H9 (cell line): ENCODE measurements around the gene TANC2. TPM values are rescaled to one million over a fixed set of nuclear protein-coding genes. Genes with fewer than 3 reads are reported as not detected.

Experiments
- DNase-seq: peaks from one replicate; pipeline ENCODE4 v3.0.0-alpha.2; 2017
- H2AFZ ChIP-seq: one replicate; pipeline ENCODE4 v1.6.1; 2013; ENCODE audit warnings: mild to moderate bottlenecking, low read length, control low read depth, moderate library complexity
- H2AK5ac ChIP-seq: 2 replicates; pipeline ENCODE4 v1.6.1; 2013; ENCODE audit warnings: low read length, control low read depth, mixed read lengths; ENCODE audit not compliant: insufficient read length
- H2BK120ac ChIP-seq: one replicate; pipeline ENCODE4 v1.6.1; 2013; ENCODE audit warnings: low read depth, mild to moderate bottlenecking, low read length, control low read depth, inconsistent platforms; ENCODE audit not compliant: poor library complexity, severe bottlenecking
- H2BK12ac ChIP-seq: 2 replicates; pipeline ENCODE4 v1.6.1; 2013; ENCODE audit warnings: low read length, control low read depth, mixed read lengths, low read depth; ENCODE audit not compliant: insufficient read length
- H2BK15ac ChIP-seq: 2 replicates; pipeline ENCODE4 v1.6.1; 2013; ENCODE audit warnings: low read depth, low read length, control low read depth
- H2BK20ac ChIP-seq: one replicate; pipeline ENCODE4 v1.6.1; 2013; ENCODE audit warnings: low read depth, mild to moderate bottlenecking, low read length, control low read depth, inconsistent platforms; ENCODE audit not compliant: poor library complexity, severe bottlenecking
- H2BK5ac ChIP-seq: 2 replicates; pipeline ENCODE4 v1.6.1; 2013; ENCODE audit warnings: low read length, control low read depth, mixed read lengths; ENCODE audit not compliant: insufficient read length
- H3K14ac ChIP-seq: 2 replicates; pipeline ENCODE4 v1.6.1; 2013; ENCODE audit warnings: low read length, control low read depth; ENCODE audit not compliant: insufficient read depth
- H3K18ac ChIP-seq: 2 replicates; pipeline ENCODE4 v1.6.1; 2013; ENCODE audit warnings: low read depth, mild to moderate bottlenecking, mixed read lengths, low read length, control low read depth; ENCODE audit not compliant: insufficient read length
- H3K23ac ChIP-seq: 2 replicates; pipeline ENCODE4 v1.6.1; 2013; ENCODE audit warnings: low read length, control low read depth, mixed read lengths, low read depth; ENCODE audit not compliant: insufficient read length
- H3K23me2 ChIP-seq: 2 replicates; pipeline ENCODE4 v1.6.1; 2013; ENCODE audit warnings: low read depth, mild to moderate bottlenecking, mixed read lengths, low read length, control low read depth; ENCODE audit not compliant: insufficient read length, poor library complexity, severe bottlenecking
- H3K27ac ChIP-seq: 2 replicates; pipeline ENCODE4 v1.5.1; 2013; ENCODE audit warnings: low read length, control low read depth, mixed read lengths, low read depth; ENCODE audit not compliant: insufficient read length
- H3K27me3 ChIP-seq: 2 replicates; pipeline ENCODE4 v1.6.1; 2013; ENCODE audit warnings: low read length, control low read depth, inconsistent platforms; ENCODE audit not compliant: insufficient read depth
- H3K4ac ChIP-seq: 2 replicates; pipeline ENCODE4 v1.6.1; 2013; ENCODE audit warnings: low read depth, mild to moderate bottlenecking, control low read depth, inconsistent platforms, low read length, moderate library complexity
- H3K4me1 ChIP-seq: 2 replicates; pipeline ENCODE4 v1.6.1; 2013; ENCODE audit warnings: low read length, control low read depth, inconsistent platforms; ENCODE audit not compliant: insufficient read depth
- H3K4me2 ChIP-seq: 2 replicates; pipeline ENCODE4 v1.6.1; 2013; ENCODE audit warnings: low read length, control low read depth, mixed read lengths; ENCODE audit not compliant: insufficient read length, insufficient read depth
- H3K56ac ChIP-seq: 2 replicates; pipeline ENCODE4 v1.6.1; 2013; ENCODE audit warnings: low read depth, mild to moderate bottlenecking, mixed read lengths, low read length, control low read depth; ENCODE audit not compliant: insufficient read length
- H3K79me1 ChIP-seq: 2 replicates; pipeline ENCODE4 v1.6.1; 2013; ENCODE audit warnings: low read depth, mild to moderate bottlenecking, moderate library complexity, low read length, control low read depth, inconsistent platforms; ENCODE audit not compliant: insufficient read depth, poor library complexity, severe bottlenecking
- H3K79me2 ChIP-seq: 2 replicates; pipeline ENCODE4 v1.6.1; 2013; ENCODE audit warnings: low read length, control low read depth, inconsistent platforms; ENCODE audit not compliant: insufficient read depth
- H3K9ac ChIP-seq: 2 replicates; pipeline ENCODE4 v1.6.1; 2013; ENCODE audit warnings: low read length, control low read depth, mixed read lengths; ENCODE audit not compliant: insufficient read length; ENCODE audit errors: extremely low read depth
- H3K9me3 ChIP-seq: one replicate; pipeline ENCODE4 v1.6.1; 2013; ENCODE audit warnings: low read depth, low read length, inconsistent platforms; ENCODE audit not compliant: control insufficient read depth
- H3T11ph ChIP-seq: one replicate; pipeline ENCODE4 v1.6.1; 2013; ENCODE audit warnings: mild to moderate bottlenecking, low read length, control low read depth, inconsistent platforms
- H4K20me1 ChIP-seq: one replicate; pipeline ENCODE4 v1.6.1; 2013; ENCODE audit not compliant: control insufficient read depth, insufficient read length, insufficient read depth
- H4K5ac ChIP-seq: 2 replicates; pipeline ENCODE4 v1.6.1; 2013; ENCODE audit warnings: low read depth, mild to moderate bottlenecking, mixed read lengths, low read length, control low read depth; ENCODE audit not compliant: insufficient read length
- H4K8ac ChIP-seq: replicated peaks from 2 replicates; pipeline ENCODE4 v1.6.1; 2013; ENCODE audit warnings: low read length, control low read depth, mixed read lengths, low read depth; ENCODE audit not compliant: insufficient read length
- H4K91ac ChIP-seq: 2 replicates; pipeline ENCODE4 v1.6.1; 2013; ENCODE audit warnings: low read depth, mild to moderate bottlenecking, moderate library complexity, mixed read lengths, low read length, control low read depth; ENCODE audit not compliant: insufficient read length
- H3K27ac Mint-ChIP-seq, 3 experiments: 2 replicates in 2 of 3; 3 replicates in 1 of 3; pipeline ENCODE4 v1.8.0; 2020 to 2021; ENCODE audit warnings: mixed read lengths in 3 of 3, mild to moderate bottlenecking in 1 of 3, moderate library complexity in 1 of 3
- H3K27me3 Mint-ChIP-seq: 2 replicates; pipeline ENCODE4 v1.8.0; 2021; ENCODE audit warnings: low read depth, mild to moderate bottlenecking, moderate library complexity, mixed read lengths
- H3K36me3 Mint-ChIP-seq, 3 experiments: 2 replicates in 2 of 3; 3 replicates in 1 of 3; pipeline ENCODE4 v1.8.0; 2020 to 2021; ENCODE audit warnings: low read depth in 3 of 3, mixed read lengths in 3 of 3; ENCODE audit not compliant: insufficient read depth in 1 of 3
- H3K4me1 Mint-ChIP-seq, 2 experiments: 2 replicates each; pipeline ENCODE4 v1.8.0; 2020; ENCODE audit warnings: mixed read lengths in 2 of 2
- H3K4me3 Mint-ChIP-seq, 2 experiments: 2 replicates in 1 of 2; 3 replicates in 1 of 2; pipeline ENCODE4 v1.8.0; 2020 to 2021; ENCODE audit warnings: mild to moderate bottlenecking in 2 of 2, mixed read lengths in 2 of 2, moderate library complexity in 1 of 2
- H3K9me3 Mint-ChIP-seq, 2 experiments: 2 replicates in 1 of 2; 3 replicates in 1 of 2; pipeline ENCODE4 v1.8.0; 2020; ENCODE audit warnings: mild to moderate bottlenecking in 2 of 2, mixed read lengths in 2 of 2, moderate library complexity in 1 of 2
- CTCF ChIP-seq: fragments of 200-600 bp; sonication (generic); conservative IDR thresholded peaks from 3 replicates; pipeline ENCODE4 v1.8.0; 2021; ENCODE audit warnings: antibody characterized with exemption, mild to moderate bottlenecking
- WGBS: extraction: QIAGEN DNeasy Blood & Tissue Kit; methylation state at CpG from one replicate; pipeline ENCODE4 v1.1.7; 2013; ENCODE audit warnings: missing lambda C conversion rate, low lambda C conversion rate, mixed read lengths; ENCODE audit not compliant: insufficient read length; ENCODE audit errors: extremely low coverage; 5-methylcytosine and 5-hydroxymethylcytosine counted together
- total RNA-seq: library from RNA; stranded (reverse); gene quantifications from 2 replicates; pipeline ENCODE4 v1.2.1, GENCODE V29; 2021

TANC2 gene
- total RNA-seq, 1 experiment from 2014 or later = 7.3 TPM

GRCh38 chr17:62996221-62996620 is 30.2 kb downstream of the TANC2 start:
- no CpG with 5 or more reads among the region's 8 CpGs for WGBS
- H4K20me1 ChIP-seq = no peaks in the 10 kb centered on the region
- no peaks in the 10 kb centered on the region for H3K27me3 ChIP-seq
- no peaks in the 10 kb centered on the region for H3K23me2 ChIP-seq
- no peaks in the 10 kb centered on the region for H3K79me1 ChIP-seq
- H3K9ac ChIP-seq = no peak overlapping the region
- no peak overlapping the region for H2BK12ac ChIP-seq
- no peak for DNase-seq
- no peak overlapping the region for H2BK20ac ChIP-seq
- no peak for TF ChIP-seq CTCF
- Mint-ChIP-seq H3K27me3 (no peaks in the 10 kb centered on the region; the same call in 1 of the 2 replicates), H3K9me3 (no peaks in the 10 kb centered on the region; a peak in 1 of 5 replicates), H3K27ac (no peak overlapping the region), H3K4me3 (no peak overlapping the region), H3K4me1 (0 out of 4 replicates have a peak, but pooled peaks cover 0 to 3% of the 10 kb centered on the region in 2 experiments), H3K36me3 (no peaks in the 10 kb centered on the region)
- no peak overlapping the region for H3T11ph ChIP-seq
- H3K14ac ChIP-seq = no peak overlapping the region
- H2BK120ac ChIP-seq = no peak overlapping the region
- H3K4me1 ChIP-seq = no peaks in the 10 kb centered on the region
- no peak overlapping the region for H3K56ac ChIP-seq
- H3K18ac ChIP-seq = no peak overlapping the region
- no peak overlapping the region for H2AK5ac ChIP-seq
- H3K9me3 ChIP-seq = no peaks in the 10 kb centered on the region
- H3K4ac ChIP-seq = no peak overlapping the region
- no peak overlapping the region for H2BK5ac ChIP-seq
- H3K27ac ChIP-seq = no peak overlapping the region
- no peak overlapping the region for H3K4me2 ChIP-seq
- H2BK15ac ChIP-seq = no peak overlapping the region
- H4K91ac ChIP-seq = no peak overlapping the region
- no peak overlapping the region for H3K23ac ChIP-seq
- H3K79me2 ChIP-seq = no peaks in the 10 kb centered on the region; the same call in 1 of the 2 replicates
- H2AFZ ChIP-seq = no peak overlapping the region
- H4K8ac ChIP-seq = no peak overlapping the region
- no peak overlapping the region for H4K5ac ChIP-seq
